ENCODE results near the gene LENEP.
A peak's percentile ranks its signal among the peaks of the same experiment; 100 is the strongest.

Gene LENEP

DNA sequence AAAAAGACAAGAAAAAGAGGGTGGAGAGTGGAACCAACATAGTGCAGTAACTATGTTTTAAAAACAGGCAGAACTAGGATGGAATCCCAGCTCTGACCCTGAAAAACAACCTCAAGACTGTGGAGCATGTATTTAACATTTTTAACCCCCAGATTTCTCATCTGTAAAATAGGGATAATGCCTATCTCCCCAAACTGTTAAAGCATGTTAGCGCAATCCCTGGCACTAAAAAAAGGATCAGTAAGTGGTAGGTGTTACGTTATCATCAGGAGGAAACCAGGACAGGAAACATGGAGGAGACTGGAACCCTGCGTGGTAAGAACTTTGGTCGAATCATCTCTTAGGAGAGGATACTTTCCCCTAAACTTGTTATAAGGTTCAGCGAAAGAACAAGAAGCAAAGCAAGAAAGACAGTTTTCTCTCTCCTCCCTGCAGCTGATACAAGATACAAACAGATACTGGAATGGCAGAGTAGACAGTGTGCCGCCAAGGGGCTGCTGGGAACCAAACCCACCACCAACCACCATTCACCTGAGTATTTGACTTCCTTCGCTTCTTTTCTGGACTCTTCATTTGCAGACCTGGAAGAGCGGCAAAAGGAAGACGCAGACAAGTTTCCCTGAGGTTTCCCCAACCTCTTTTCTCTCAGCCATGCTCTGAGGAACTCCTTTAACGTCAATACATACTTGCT is 32.8 kb upstream of the LENEP start:
- no peak for DNase-seq (ENCODE audit: low read depth, low spot score)

DNA sequence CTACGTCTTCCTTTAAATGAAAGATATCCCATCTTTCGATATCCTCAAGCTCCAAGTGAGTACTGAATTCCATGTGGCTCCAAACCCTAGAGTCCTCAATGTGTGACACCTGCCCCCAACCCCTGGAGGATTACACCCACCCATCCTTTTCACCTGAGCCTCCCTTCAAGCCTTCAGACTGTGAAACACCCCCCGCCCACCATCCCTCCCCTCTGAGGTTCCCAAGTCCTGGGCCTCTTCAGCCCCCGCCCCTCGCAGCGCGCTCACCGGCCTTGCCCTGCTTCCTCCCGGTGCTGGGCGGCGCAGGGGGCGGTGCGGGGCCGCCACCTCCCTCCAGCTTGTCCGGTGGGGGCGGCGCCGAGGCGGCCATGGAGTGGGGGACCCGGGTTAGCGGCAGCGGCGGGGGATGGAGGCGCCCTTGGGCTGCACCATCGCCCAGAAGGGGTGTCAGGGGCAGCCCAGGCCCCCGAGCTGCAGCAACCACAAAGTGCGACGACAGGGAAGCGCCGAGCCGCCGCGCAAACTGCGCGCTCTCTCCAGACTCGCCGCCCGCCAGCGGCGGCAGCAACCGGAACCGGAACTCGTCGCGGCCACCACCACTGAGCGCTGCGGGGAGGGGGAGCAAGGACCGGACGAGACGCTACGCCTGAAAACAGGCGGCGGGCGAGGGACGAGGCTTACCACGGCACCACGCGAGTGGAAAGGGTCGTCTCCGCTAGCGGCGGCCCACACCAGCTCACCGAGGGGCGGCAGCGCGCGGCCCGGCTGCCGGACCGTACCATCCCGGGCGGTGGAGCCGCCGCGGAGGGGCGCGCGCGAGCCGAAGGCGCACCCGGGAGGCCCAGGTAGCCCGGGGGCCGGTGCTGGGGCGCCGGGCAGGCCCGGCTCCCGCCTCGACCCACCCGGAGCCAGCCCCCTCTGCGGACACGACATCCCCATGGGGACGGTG is 31.9 kb upstream of the LENEP start, which contains the start of gene PYGO2:
Gene PYGO2 (minus strand): TSS at position 576 of the 949 bp plus-strand sequence. CDS start 206 bp downstream, at position 370.
- peak; percentile 92 for DNase-seq (ENCODE audit: low read depth, low spot score)

DNA sequence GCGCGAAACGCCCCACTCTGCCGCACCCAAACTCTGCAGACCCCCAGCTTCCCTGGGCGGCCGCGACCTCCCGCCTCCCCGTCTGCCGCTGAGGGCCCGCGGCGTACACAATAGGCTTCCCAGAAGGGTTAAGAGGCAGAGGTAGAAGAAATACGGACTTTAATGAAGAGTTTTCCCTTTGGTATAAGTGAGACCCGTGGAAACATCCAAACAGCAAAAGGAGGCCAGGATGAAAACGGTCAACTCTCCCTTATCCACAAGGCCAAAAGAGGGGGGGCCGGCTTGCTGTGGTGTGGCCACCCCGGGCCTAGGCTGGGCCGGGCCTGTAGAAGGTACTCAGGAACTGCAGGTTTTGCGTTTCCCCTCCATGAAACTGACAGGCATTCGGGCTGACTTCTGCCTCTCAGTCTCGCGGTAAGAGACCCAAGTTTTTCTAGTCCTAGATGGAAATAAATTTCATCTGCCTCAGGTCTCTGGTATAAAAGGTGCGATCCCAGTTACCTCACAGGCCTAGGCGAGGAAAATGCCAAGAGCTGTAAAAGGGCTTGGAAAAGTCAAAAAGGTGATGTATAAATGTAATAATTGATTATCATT is 31.1 kb upstream of the LENEP start:
- DNase-seq (ENCODE audit: low read depth, low spot score), result no peak

DNA sequence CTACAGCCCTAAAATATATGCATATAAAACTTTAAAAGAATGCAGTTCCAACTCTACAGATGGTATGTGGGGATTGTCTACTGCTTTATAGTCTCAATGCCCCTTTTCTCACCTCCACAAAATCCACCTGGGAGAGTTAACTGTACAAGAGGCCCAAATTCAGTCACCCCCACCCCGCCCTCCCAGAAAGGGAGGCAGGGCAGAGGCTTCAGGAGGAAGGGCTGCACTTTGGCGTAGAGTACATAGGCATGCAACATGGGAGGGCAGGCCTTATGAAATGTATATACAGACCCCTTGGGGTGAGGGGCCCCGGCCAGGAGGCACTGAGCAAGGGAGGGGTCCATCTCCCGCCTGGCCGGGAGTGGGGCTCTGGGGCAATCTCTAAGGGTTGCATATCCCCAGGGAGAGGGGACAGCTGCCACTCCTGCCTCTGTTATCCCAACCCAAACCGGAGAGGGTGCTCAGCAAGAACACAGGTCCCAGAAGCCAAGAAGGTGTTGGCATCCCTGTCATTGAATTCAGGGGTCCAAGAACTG is 30.5 kb upstream of the LENEP start:
- DNase-seq (ENCODE audit: low read depth, low spot score), result no peak

DNA sequence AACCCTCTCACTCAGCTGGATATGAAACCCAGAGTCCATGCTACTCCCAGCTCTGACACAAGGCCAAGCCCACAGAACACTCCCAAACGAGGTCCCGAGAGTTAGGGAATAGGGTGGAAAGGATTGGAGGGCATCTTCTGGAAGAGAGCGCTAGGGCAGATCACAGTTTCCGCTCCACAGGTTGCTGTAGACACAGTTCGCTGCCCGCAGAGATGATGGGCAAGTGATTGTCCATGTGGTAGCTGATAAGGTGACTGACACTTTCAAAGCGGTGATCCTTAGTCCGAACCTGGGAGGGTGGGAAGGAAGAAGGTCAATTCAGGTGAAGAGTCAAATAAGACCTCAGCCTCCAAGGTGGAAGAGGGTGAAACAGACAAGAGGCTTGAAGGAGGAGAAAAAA is 29.7 kb upstream of the LENEP start:
- no peak for DNase-seq (ENCODE audit: low read depth, low spot score)

DNA sequence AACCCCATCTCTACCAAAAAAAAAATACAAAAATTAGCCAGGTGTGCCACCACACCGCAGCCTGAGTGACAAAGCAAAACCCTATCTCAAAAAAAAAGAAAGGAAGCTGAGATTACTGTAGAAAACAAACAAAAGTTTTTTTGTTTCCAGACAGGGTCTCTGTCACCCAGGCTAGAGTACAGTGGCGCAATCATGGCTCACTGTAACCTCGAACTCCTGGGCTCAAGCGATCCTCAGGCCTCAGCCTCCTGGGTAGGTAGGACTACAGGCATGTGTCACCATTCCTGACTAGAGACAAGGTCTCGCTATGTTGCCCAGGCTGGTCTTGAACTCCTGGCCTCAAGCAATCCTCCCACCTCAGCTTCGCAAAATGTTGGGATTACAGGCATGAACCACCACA is 29.0 kb upstream of the LENEP start:
- no peak for DNase-seq (ENCODE audit: low read depth, low spot score)

DNA sequence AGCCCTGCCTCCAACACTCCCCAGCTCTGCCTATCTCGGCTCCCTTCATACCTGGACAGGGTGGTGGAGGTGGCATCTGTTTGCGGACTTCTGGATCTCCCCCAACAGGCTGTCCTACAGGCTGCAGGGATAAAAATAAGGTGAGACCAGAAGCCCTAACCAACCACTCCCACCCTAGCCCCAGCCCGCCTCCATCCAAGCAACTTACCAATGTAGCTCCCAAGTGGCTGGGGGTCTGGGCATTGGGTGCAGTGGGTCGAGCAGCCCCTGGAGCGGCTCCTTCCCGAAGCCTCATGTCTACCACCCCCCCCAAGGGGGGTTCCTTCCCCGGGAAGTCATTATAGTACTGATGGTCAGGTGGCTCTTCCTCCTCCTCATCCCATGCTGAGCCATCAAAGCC is 27.3 kb upstream of the LENEP start:
- no peak for DNase-seq (ENCODE audit: low read depth, low spot score)

DNA sequence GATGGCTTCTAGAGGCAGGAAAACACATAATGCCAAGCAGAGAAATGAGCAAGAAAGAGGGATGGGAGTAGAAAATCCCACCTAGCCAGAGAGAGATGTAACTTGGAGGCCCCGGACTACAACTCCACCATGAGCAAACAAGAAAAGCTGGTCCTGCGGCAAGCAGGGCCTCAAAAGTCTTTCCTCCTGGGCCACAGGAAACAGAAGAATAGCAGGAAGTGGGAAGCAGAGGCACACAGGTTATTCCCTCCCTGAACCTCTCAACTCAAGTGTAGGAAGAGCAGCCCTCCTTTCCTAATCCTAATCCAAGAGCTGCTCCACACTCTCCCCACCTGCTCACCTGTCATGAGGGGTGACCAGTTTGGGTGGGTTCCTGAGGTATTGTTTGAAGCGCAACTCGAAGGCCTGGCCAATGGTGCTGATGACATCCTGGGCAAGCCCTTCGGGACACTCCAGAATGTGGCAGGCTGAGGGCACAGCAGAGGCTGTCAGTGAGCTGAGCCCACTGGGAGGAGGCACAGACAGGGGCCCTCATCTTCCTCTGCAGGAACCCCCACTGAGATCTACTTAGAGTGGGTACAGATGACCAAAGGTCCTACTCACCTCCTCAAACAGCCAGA is 25.9 kb upstream of the LENEP start:
- DNase-seq (ENCODE audit: low read depth, low spot score), result no peak

DNA sequence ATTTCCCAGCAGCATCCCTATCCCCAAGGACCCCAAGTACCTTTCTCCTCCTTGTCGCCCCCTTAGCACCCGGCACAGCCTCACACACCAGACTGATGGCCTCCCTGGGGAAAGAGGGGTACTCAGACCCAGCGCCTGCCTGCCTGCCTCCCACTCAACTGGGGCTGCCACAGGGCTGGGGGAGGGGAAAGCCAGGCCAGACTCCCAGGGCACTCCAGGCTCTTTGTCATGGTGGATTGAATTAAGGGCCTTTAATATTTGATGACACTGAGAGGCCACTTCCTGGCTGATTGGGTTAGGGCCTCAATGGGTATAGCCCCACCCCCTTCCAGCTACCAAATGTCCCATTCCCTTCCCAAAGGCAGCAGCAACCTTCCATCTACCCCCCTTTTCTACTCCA is 24.7 kb upstream of the LENEP start:
- no peak for DNase-seq (ENCODE audit: low read depth, low spot score)

DNA sequence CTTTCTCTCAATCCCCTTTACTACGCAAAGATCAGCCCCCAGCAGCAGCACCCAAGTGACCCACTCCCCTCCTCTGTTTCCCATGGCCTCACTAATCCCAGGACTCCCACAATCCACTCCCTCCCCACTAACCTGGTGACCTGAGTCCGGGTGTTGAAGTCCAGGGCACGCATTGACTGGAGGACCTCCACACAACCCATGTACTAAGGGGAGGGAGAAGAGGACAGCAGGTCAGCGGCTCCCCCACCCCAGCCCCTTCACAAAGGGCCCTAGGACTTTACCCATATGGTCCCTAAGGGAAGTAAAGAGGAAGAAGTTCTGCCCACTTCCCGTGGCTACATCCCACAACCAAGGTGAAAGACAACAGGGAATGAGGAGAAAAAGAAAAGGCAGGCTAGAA is 24.1 kb upstream of the LENEP start:
- DNase-seq (ENCODE audit: low read depth, low spot score), result no peak

DNA sequence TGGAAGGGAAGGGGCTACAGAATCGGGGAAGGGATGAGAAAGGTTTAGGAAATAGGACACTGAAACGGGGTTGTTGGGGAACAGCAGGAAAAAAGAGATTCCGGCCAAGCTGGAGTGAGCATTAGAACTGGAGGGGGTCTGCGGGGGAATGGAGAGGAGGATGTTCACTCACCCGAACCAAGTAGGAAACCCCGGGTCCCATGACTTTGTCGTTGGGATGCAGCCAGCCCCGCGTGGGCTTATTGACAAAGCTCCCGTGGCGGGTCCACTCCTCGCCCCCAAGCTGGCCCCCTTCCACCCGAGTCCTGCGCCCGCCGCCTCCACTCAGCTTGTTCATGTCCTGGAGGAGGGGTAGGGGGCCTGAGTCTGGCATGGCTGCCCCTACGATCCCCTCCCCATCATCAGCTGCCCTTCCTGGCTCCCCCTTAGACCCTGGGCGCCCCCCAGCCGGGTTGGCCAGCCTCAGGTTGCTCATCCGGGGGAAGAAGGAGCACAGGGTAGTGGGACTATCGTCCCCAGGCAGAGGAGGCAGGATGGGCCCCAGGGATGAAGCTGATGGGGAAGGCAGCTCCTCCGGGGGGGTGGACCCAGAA is 23.4 kb upstream of the LENEP start:
- DNase-seq (ENCODE audit: low read depth, low spot score), result peak; percentile 22

DNA sequence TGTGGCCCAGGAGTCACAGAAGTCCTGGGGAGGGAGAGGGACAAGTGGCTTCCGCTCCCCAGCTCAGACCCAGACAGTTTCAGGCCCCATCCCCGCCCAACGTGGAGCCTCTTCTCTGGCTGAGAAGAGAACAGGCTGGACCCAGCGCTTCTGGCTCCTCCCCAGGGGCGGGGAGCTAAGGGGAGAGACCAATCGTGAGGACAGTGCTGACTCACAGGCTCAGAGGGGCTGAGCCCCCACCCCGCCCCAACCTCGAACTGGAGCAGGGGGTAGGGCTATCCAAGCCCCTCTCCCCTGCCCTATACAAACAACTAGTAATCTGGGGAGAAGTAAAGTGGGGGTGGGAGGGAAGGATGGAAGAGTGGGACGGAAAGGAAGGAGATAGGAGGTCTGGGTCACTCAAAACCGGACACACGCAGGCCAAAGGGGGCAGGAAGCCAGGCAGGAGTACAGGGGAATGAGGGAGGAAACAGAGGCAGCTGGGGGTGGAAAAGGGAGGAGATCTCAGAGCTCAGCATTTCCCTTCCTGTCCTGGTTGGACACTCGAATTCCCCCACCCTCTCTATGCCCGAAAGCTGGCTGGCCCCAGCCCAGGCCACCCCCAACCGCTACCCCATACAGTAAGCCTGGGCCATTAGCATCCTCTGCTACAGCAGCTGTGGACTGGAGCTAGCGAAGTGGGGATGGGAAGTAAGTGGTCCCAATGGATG is 22.6 kb upstream of the LENEP start, which contains the start of gene SHC1:
Gene SHC1 (minus strand): TSS at position 117 of the 710 bp plus-strand sequence. CDS start 221 bp downstream, outside the sequence.
- peak; percentile 96 for DNase-seq (ENCODE audit: low read depth, low spot score)

DNA sequence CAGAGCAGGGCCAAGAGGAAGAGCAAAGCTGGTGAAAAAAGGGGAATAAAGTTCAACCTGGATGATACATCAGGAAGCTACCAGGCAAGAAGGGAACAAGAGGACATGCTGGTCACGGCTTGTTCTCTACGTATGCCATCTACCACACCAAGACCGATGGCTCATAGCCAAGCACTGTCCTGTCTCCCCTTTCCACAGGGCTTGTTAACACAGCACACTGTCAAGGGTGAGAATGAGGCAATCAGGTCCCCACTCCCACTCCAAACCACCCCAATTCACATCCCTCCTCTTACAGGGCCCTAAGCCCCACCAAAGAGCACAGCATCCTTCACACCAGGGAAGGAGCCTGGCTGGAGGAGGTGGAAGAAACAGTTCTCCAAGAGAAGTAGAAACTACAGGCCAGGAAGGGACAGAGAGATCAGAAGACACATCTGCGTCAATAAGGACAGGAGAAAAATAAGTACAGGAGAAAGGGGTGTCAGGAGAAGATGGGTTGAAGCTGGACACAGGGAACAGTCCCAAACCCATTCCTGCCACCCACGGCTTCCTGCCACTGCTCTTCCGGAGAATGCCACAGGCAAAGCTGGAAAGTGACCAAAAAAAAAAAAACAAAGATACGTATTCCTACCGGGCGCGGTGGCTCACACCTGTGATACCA is 21.9 kb upstream of the LENEP start:
- DNase-seq (ENCODE audit: low read depth, low spot score), result no peak

DNA sequence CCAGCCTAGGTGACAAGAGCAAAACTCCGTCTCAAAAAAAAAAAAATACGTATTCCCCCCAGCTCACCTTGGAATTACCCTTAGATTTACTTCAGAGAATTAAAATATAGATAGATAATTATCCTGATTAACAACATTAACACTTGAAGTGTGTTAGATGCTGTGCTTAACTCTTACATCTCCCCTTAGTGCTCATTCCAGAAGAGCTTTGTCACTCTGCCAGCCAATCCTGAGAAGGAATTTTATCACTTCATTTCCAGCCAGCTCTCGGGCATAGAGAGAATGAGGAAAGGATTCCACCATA is 21.2 kb upstream of the LENEP start:
- no peak for DNase-seq (ENCODE audit: low read depth, low spot score)

DNA sequence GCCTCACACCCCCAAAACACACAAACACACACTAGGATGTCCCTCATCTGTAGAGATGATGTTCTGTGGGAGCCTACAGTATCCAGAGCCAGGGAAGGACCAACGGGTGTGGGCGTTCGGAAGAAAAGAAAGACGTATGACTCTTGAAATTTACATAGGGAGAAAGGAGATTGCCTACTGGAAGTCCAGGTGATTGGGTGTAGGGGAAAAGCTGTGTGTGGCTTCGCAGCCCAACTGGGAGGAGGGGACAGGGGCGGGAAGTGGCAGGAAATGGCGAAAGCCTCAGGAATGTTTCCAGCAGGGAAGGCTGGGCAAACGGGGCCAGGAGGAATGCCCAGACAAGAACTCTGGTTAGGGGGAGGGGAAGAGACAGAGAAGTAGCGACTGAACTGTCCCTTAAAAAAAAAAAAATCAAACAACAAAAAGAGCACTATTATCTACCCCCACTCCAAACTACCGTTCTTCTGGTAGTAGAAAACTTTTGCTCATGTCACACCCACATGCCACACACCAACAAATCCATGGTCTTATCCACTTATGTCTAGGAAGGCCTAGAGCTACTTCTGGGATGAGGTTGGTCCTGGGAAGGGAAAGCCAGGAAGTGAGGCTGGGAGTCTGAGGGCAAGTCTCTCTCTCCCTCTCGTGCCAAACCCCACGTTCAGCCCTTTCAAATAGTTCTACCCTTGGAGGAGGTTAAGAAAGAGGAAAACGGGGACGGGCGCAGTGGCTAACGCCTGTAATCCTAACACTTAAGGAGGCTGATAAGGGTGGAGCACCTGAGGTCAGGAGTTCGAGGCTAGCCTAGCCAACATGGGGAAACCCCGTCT is 20.7 kb upstream of the LENEP start:
- DNase-seq (ENCODE audit: low read depth, low spot score), result peak; percentile 97

DNA sequence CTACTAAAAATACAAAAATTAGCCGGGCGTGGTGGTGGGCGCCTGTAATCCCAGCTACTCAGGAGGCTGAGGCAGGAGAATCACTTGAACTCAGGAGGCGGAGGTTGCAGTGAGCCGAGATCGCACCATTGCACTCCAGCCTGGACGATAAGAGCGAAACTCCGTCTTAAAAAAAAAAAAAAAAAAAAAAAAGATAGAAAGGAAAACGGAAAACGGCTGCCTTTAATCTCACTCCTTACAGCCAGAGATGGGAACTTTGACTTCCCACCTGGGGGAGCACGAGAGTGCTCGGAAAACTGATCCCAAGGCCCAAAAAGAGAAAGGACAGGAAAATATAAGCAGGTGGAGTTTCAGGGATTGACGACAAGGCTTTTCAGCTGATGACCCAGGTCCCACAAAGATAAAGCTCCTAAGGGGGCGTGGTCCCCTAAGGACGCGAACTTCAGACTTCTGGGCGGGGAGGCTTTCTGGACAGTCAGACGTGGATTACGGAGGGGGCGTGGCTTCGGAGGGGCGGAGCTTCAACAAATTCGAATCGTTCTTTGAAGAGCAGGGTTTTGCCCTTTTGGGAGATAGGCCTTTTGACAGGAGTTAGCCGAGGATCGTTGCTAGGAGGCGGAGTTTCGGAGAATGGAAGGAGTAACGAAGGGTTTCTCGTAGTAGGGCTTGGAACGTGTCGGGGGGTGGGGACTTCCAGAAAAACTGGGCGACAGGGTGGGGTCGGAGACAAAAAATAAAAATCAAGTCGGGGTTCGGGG is 19.9 kb upstream of the LENEP start:
- peak; percentile 97 for DNase-seq (ENCODE audit: low read depth, low spot score)

DNA sequence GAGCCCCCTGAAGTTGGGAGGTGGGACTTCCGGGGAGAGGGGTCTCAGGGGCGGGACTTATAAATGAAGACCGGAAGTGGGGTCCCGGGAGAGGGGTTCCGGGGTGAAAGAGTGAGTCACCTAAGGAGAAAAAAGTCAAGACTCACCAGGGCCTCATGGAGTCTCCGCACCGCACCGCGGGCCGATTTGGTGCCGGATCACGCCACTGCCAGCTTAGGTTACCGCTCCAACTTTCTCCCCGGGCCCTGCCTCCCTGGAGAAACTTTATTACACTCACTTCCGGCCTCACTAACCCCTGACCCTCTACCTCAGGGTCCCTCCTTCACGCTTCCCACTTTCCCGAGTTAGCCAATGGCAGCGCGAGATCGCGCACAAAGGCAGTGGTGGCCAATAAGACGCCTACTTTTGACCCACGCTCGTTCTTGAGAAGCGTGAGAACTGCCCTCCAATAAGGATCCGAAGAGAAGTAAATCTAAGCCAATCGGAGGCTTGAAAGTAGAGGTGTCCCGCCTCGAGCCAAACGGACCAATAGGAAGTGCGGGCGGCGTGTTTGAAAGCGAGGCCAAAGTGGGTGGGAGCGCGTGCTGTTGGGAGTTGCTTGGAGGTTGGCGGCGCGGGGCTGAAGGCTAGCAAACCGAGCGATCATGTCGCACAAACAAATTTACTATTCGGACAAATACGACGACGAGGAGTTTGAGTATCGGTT is 19.1 kb upstream of the LENEP start, which contains the start of gene CKS1B:
Gene CKS1B (plus strand): TSS at position 580 of the 706 bp plus-strand sequence. CDS start 65 bp downstream, at position 645.
- DNase-seq (ENCODE audit: low read depth, low spot score), result peak; percentile 100

Measured in astrocyte of the hippocampus (primary cell).